ENCODE measurements around the gene ITPR3.
"Not testable (repeated sequence)": the region's sequence is repeated elsewhere in the genome, so short reads cannot be mapped to it uniquely, and the experiment has no call there.

The ITPR3 gene

GRCh38 chr6:33613795-33614168, 7.3 kb upstream of the ITPR3 start:
- no peak for DNase-seq (ENCODE audit: low read depth in 2 of 2)

GRCh38 chr6:33616113-33616512, 5.0 kb upstream of the ITPR3 start:
- no peak for DNase-seq (ENCODE audit: low read depth in 2 of 2)

GRCh38 chr6:33616913-33617312, 4.2 kb upstream of the ITPR3 start:
- DNase-seq (ENCODE audit: low read depth in 2 of 2): no peak

GRCh38 chr6:33619166-33619840, 1.8 kb upstream of the ITPR3 start:
- no peak for DNase-seq (ENCODE audit: low read depth in 2 of 2)

- no peak for DNase-seq (ENCODE audit: low read depth in 2 of 2)
Observed at GRCh38 chr6:33620158-33620855, 815 bp upstream of the ITPR3 start.

GRCh38 chr6:33621711-33622388, 728 bp downstream of the ITPR3 start:
- DNase-seq (ENCODE audit: low read depth in 2 of 2): peak; percentile 23 to 55

GRCh38 chr6:33622456-33623431, 1.6 kb downstream of the ITPR3 start:
- DNase-seq (ENCODE audit: low read depth in 2 of 2): no peak

- no peak for DNase-seq (ENCODE audit: low read depth in 2 of 2)
Observed at GRCh38 chr6:33623895-33624381, 2.8 kb downstream of the ITPR3 start.

- DNase-seq (ENCODE audit: low read depth in 2 of 2): no peak
Observed at GRCh38 chr6:33624856-33625255, 3.7 kb downstream of the ITPR3 start.

GRCh38 chr6:33627876-33628275, 6.8 kb downstream of the ITPR3 start:
- no peak for DNase-seq (ENCODE audit: low read depth in 2 of 2)

GRCh38 chr6:33628401-33628964, 7.4 kb downstream of the ITPR3 start:
- no peak for DNase-seq (ENCODE audit: low read depth in 2 of 2)

GRCh38 chr6:33630014-33630413, 8.9 kb downstream of the ITPR3 start:
- DNase-seq (ENCODE audit: low read depth in 2 of 2): no peak

GRCh38 chr6:33631521-33631920, 10.4 kb downstream of the ITPR3 start:
- DNase-seq (ENCODE audit: low read depth in 2 of 2): not testable (repeated sequence)

- DNase-seq (ENCODE audit: low read depth in 2 of 2): no peak
Observed at GRCh38 chr6:33631971-33632557, 10.9 kb downstream of the ITPR3 start.

- peak; percentile 12 to 39 for DNase-seq (ENCODE audit: low read depth in 2 of 2)
Observed at GRCh38 chr6:33632558-33633039, 11.5 kb downstream of the ITPR3 start.

GRCh38 chr6:33633084-33633461, 12.0 kb downstream of the ITPR3 start:
- DNase-seq (ENCODE audit: low read depth in 2 of 2): no peak

GRCh38 chr6:33633462-33634158, 12.5 kb downstream of the ITPR3 start:
- DNase-seq (ENCODE audit: low read depth in 2 of 2): peak; percentile 27 to 35

GRCh38 chr6:33634161-33634727, 13.1 kb downstream of the ITPR3 start:
- no peak for DNase-seq (ENCODE audit: low read depth in 2 of 2)

GRCh38 chr6:33634946-33635345, 13.8 kb downstream of the ITPR3 start:
- DNase-seq (ENCODE audit: low read depth in 2 of 2): no peak

- DNase-seq (ENCODE audit: low read depth in 2 of 2): no peak
Observed at GRCh38 chr6:33636655-33637054, 15.5 kb downstream of the ITPR3 start.
